SK-MEL-5 (cell line): ENCODE measurements around the gene LRRTM4. TPM values are rescaled to one million over a fixed set of nuclear protein-coding genes. Genes with fewer than 3 reads are reported as not detected.
"Not testable (repeated sequence)": the region's sequence is repeated elsewhere in the genome, so short reads cannot be mapped to it uniquely, and the experiment has no call there.

Experiments used
- DNase-seq: peaks from one replicate; pipeline ENCODE4 v3.0.0-alpha.2; 2016; ENCODE audit warnings: low read depth, low spot score
- in situ Hi-C: cut with HindIII; loops from 2 replicates; pipeline ENCODE4 v1.10.0; 2016; ENCODE audit warnings: low sequenced_read_pairs, high pct_unique_total_duplicates, low pct_unique_long_range_greater_than_20kb
- total RNA-seq: library from RNA; depleted of rRNA; stranded (reverse); fragments of >200 nt; shearing (Covaris generic); gene quantifications from 2 replicates; pipeline ENCODE4 v1.2.3, GENCODE V29; 2014

LRRTM4 gene
- total RNA-seq, 1 experiment from 2014 or later, result not detected

DNA sequence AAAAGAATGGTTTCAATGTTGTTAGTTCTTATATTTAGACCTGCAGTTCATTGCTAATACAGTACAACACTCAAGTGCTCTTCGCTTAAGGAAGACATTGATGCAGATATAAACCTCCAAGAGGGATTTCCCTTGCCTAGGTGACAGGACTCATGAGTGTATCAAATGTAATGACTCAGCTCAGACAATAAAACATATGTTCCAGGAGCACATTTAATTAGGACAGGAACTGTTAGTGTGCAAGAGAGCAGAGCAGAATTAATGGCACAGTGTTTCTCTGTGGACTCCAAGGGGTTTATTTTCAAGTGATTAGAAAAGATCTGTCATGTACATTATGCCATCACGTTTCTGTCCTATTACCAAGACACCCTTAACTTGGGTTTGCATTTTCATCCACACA is 375.0 kb downstream of the LRRTM4 start:
- DNase-seq, result no peak
- in situ Hi-C loops, result no loop called here

DNA sequence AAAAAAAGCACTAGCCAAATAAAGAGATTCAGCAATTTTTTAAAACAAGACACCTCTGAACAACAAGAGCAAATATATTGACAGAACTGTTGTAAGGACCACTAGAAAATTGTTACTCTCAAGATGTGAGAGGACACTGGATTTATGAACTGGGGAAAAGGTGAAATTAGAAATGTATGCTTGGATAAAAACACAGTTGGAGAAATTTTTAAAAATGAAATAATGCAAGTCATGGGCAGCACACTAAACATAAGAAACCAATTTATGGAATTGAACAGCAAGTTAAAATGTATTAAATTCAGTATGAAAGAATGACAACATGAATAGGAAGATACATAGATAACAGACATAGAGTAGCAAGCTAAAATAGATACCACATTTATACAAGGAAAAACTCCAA is 377.4 kb downstream of the LRRTM4 start:
- in situ Hi-C loops, result no loop called here
- no peak for DNase-seq

DNA sequence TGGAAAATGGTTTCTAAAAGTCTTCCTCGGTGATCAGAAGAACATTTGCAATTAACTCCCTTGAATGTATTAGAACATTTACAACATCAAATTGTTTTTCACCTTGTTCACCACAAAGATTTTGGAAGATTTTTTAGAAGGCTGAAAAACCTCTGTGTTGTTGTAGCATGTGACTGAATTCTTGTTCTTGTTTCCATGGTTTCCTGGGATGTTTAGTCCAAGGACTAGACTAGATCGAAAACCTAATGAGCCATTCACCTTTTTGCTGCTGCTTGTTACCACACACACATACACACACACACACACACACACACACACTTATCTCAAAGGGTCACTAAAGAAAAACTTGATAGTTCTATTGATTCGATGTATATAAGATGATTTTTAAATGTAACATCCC is 380.0 kb downstream of the LRRTM4 start:
- no peak for DNase-seq
- in situ Hi-C loops, result no loop called here

DNA sequence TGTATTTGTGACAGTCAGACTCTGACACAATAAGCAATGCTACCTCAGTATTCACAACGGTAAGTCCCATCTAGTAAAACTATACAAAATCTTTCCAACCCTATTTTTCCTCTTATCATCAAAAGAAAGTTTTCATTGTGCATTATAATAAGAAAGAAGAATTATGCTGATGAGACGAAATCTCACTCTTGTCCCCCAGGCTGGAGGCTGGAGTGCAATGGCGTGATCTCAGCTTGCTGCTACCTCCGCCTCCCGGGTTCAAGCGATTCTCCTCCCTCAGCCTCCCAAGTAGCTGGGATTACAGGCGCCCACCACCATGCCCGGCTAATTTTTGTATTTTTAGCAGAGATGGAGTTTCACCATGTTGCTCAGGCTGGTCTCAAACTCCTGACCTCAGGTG is 393.7 kb downstream of the LRRTM4 start:
- in situ Hi-C loops, DNase-seq: not testable (repeated sequence)

DNA sequence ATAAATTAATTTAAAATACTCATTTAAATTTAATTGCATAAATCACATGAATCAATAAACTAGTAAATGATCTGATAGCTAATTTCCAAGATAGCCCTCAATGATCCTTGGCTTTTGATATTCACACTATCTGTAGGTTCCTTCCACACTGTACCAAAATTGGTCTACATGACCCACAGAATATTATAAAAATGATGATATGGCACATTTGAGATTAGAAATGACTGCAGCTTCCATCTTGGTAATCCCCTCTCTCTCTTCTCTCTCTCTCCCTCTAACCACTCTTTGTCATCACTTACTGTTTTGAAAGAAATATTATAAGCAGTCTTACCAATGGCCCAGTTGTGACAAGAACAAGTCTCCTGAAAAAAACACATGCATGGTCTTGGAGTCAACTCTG is 394.8 kb downstream of the LRRTM4 start:
- no peak for DNase-seq
- in situ Hi-C loops, result no loop called here

DNA sequence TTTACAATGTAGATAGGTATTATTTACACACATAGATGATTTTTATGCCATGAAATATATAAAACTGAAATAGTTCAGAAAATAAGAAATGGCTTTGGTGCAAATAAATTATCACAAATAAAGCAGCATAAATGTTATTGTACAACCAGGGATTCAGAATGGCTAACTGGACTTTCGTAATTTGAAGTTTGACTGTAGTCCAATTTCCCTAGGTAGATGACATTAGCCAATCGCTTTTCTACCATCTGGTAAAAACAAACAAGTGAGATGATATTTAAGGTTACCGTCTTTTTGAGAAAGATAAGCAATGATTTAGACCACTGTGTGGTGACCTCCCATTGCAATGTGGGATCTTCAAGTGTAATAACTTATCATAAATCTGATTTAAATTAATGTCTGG is 400.7 kb downstream of the LRRTM4 start:
- in situ Hi-C loops, result no loop called here
- DNase-seq, result no peak

DNA sequence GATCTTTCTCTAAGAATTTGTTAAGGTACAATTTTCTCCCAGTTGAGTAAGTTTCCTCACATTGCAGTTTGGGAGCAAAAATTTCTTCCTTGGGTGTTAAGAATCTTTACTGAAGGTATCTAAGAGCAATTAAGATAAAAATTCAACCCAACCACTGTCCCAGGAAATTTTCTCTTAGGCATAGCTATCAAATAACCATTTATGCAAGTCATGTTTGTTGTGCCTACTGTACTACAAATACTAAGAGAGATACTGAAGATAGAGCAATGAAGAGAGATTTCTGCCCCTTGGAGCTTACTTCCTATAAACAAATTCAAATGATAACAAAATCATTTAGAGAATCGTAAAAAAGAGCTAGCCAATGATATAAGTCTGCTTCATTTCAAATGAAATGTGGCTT is 402.8 kb downstream of the LRRTM4 start:
- no peak for DNase-seq
- in situ Hi-C loops, result no loop called here

DNA sequence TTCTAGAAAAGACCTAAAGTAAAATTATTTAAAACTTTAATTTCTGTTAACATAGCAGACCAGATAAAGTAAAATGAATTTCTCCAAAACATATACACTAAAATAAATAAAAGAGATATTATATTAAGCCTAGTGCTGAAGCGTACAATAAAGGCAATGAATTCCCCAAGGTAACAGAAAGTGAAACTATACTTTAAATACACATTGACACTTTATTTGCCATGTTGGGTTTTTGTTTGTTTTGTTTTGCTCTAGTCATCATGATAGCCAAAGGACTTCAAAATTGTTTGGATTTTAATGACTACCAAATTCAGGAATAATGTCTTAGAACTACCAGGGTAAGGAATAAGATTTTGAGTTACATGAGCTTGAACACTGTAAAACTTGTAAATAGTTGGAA is 413.3 kb downstream of the LRRTM4 start:
- in situ Hi-C loops, result no loop called here
- DNase-seq, result no peak

DNA sequence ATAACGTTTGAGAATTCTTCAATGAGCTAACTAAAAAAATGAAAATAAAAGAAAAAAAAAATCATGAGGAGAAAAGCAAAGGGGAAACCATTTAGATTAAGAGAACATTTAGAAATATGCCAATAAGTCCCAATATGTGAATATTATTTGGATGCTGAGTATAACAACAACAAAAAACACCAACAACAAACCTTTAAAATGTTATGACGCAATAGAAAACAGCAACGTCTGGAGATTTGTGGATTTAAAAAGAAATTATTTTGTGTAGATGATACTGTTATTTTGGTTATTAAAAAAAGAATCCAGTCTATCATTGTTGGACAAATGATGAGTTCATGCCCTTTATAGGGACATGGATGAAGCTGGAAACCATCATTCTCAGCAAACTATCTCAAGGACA is 417.2 kb downstream of the LRRTM4 start:
- no peak for DNase-seq
- in situ Hi-C loops, result no loop called here

DNA sequence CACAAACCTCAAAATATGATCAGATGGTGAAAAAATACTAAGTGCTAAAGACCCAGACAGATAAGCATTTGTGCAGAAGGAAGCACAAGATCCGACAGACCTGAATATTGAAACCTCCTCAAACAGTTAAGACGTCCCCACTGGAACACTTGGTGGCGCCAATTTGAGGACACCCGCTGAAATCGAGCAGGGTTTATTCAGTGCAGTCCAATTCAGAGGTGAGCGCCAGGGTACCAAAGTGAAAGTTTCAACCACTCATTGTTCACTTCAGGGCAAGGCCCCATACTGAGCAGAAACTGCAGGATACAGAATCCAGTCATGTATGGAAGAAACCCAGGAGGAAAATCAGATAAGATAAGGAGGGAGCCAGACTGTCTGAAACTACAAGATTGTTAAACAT is 417.6 kb downstream of the LRRTM4 start:
- DNase-seq, result peak; percentile 6

DNA sequence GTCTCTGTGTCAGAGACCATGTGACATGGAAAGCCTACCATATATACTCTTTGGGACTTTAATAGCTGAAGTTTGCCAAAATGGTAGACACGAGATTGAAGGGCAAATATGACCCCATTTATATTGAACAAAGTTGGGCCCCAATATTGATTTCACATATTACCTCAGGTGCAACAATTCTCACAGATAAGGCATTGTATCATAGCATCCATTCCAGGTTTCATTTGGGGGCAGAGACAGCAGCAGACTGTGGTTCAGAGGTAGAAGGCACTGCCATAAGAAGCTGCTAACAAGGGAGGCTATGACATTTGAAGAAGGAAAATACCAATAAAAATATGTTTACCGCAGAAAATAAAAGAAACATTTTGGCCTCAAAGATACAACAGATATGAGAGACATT is 419.2 kb downstream of the LRRTM4 start:
- in situ Hi-C loops, result no loop called here
- no peak for DNase-seq

More for the DNA sequence above, 417.6 kb downstream of the LRRTM4 start:
- in situ Hi-C loops, result no loop called here

DNA sequence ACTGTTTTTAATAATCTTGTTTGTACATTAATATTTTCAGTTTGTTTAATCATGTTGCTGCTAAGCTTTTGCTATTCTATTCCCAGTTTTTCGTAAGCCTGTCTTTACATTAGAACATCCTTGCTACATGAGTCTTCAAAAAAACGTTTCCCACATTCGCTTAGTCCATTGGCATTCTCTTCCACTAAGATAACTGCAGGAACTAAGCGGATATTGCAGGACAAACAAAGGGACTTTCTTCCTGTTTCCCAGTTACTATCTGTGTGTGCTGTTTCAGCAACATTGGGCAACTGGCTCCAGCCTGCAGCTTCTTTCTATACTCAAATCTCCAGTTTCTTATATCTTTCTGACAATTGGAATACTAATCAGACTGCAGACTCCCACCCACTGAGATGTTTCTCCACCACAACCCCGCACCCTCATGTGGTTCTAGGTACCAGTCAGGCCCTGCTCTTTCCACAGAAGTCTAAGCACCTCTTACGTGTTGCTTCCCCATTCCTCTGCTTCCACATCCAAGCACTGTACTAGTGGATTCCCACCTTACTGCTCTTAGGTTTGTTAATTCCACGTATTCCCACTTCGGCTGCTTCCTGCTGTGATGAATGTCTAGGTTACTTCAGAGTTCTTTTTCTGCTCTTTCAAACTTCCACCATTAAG is 420.3 kb downstream of the LRRTM4 start:
- DNase-seq, result no peak
- in situ Hi-C loops, result no loop called here

DNA sequence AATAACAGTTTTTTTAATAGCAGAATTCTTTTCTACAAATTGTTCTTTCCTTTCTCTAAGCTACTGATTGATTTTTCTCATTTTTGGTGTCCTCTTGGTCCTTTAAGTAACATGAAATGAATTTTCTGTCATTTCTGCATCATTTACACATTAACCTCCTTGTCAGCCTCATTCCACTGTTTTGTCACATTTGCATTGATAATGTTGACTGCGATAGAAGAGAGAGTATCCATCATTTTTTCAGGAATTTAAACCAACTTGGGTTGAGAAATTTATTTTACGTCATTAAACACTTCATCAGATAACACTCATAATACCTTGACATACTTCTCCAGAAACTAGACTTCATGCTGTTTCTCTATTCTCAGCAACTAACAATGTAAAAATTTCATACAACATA is 422.2 kb downstream of the LRRTM4 start:
- in situ Hi-C loops, result no loop called here
- DNase-seq, result no peak

DNA sequence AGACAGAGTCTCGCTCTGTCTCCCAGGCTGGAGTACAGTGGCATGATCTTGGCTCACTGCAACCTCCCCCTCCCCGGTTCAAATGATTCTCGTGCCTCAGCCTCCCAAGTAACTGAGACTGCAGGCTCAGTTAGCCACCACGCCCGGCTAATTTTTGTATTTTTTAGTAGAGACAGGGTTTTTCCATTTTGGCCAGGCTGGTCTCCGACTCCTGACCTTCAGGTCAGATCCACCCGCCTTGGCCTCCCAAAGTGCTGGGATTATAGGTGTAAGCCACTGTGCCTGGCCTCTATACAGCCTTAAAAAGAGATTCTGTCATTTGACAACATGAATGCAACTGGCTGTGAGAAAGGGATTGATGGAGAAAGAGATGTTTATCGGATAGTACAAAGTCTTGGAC is 426.7 kb downstream of the LRRTM4 start:
- DNase-seq, in situ Hi-C loops: not testable (repeated sequence)

DNA sequence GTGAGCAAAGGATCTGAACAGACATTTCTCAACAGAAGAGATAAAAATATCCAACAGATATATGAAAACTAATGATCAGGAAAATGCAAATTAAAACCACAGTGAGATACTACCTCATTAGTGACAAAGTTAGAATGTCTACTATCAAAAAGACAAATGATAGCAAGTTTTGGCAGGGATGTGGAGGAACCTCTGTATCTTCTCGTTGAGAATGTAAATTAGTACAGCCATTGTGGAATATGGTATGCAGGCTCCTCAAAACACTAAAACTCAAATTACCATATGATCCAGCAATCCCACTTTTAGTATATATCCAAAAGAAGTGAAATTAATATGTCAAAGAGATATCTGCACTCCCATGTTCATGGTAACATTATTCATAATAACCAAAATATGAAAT is 427.1 kb downstream of the LRRTM4 start:
- no peak for DNase-seq
- in situ Hi-C loops, result no loop called here

DNA sequence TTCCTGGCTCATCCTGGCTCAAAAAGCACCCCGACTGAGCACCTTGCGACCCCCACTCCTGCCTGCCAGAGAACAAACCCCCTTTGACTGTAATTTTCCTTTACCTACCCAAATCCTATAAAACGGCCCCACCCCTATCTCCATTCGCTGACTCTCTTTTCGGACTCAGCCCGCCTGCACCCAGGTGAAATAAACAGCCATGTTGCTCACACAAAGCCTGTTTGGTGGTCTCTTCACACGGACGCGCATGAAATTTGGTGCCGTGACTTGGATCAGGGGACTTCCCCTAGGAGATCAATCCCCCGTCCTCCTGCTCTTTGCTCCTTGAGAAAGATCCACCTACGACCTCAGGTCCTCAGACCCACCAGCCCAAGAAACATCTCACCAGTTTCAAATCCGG is 433.8 kb downstream of the LRRTM4 start:
- DNase-seq, in situ Hi-C loops: not testable (repeated sequence)

DNA sequence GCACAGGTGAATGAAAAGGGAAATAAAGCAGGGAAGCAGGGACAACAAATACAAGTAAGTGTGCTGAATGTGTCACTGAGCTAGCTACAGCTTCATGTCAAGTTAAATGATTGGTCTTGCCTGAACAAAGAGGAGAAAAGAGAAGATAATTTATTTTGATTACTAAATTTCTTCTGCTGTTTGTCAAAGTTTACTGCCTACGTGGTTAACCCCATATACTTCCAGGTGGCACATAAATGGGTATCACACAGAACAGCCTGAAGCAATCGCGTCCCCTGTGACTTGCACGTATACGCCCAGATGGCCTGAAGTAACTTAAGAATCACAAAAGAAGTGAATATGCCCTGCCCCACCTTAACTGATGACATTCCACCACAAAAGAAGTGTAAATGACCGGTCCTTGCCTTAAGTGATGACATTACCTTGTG is 434.2 kb downstream of the LRRTM4 start:
- no peak for DNase-seq
- in situ Hi-C loops, result no loop called here

DNA sequence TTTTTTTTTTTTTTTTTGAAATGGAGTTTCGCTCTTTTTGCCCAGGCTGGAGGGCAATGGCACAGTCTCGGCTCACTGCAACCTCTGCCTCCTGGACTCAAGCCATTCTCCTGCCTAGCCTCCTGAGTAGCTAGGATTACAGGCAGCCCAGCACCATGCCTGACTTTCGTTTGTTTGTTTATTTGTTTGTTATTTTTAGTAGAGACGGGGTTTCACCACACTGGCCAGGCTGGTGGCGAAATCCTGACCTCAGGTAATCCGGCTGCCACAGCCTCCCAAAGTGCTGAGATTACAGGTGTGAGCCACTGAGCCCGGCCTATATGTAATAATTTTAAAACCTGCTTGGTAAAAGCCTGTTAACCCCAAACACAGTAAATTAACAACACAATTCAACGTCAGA is 435.7 kb downstream of the LRRTM4 start:
- DNase-seq, result no peak
- in situ Hi-C loops, result no loop called here

DNA sequence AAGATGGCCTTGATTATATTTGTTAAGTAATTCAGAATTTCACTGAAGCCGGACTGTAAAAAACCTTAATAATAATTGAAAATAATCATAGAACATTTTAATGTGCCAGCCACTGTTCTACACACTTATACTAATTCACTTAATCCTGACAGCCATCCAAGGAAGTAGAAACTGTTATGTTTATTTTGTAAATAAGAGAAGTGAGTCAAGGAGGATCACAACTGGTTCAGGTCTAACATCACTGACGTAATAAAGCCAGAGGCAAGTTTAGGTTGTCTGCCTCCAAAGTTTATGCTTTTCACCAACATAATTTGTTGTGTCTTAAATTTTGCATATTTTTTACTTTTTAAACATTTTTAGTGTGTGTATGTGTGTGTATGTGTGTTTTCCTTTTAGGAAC is 436.1 kb downstream of the LRRTM4 start:
- in situ Hi-C loops, result no loop called here
- DNase-seq, result no peak

DNA sequence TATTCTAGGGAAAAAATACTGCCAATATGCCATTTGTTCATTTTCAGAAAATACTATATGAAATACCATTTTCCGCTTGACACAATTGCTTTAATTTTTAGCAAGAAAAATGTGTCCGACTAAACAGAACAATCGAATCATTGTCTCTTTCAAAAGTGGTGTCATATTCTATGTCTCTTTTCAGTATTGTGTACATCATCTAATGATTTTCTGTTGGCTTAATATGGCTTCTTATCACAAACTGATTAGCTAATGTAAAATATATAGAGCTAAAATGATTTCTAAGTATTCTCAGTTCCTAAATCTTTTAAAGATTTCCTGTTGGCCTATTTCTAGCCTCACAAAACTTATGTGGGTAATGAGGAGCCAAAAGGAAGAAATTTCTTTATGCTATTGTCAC is 436.6 kb downstream of the LRRTM4 start:
- no peak for DNase-seq
- in situ Hi-C loops, result no loop called here
